Type B pancreatic cell (in vitro differentiated cells): ENCODE results near the gene IL21. TPM values are rescaled to one million over a fixed set of nuclear protein-coding genes. Genes with fewer than 3 reads are reported as not detected.

ENCODE experiments used
- DNase-seq: peaks from one replicate; pipeline ENCODE4 v3.0.0; 2021; ENCODE audit warnings: mixed read lengths; ENCODE audit not compliant: unreplicated experiment; ENCODE audit errors: extremely low spot score
- H3K27ac Mint-ChIP-seq: 2 replicates; pipeline ENCODE4 v1.8.0; 2021; ENCODE audit warnings: mild to moderate bottlenecking, mixed read lengths
- H3K27me3 Mint-ChIP-seq: 2 replicates; pipeline ENCODE4 v1.8.0; 2021; ENCODE audit warnings: mixed read lengths
- H3K36me3 Mint-ChIP-seq: 2 replicates; pipeline ENCODE4 v1.8.0; 2021; ENCODE audit warnings: mixed read lengths
- H3K4me1 Mint-ChIP-seq: one replicate; pipeline ENCODE4 v1.8.0; 2021; ENCODE audit warnings: mixed read lengths; ENCODE audit not compliant: unreplicated experiment
- H3K4me3 Mint-ChIP-seq: 2 replicates; pipeline ENCODE4 v1.8.0; 2021; ENCODE audit warnings: mild to moderate bottlenecking, mixed read lengths
- H3K9me3 Mint-ChIP-seq: 2 replicates; pipeline ENCODE4 v1.8.0; 2021; ENCODE audit warnings: mixed read lengths
- long read RNA-seq: library from polyadenylated mRNA; unstranded; transcript quantifications from one replicate; pipeline ENCODE4 v2.0.0, GENCODE V29; 2020
- total RNA-seq: library from RNA; stranded (reverse); gene quantifications from 2 replicates; pipeline ENCODE4 v1.2.1, GENCODE V29; 2021; ENCODE audit warnings: low replicate concordance
- TF ChIP-seq, protein P1 (sequence below): fragments of 200-600 bp; sonication (generic); conservative IDR thresholded peaks from 2 replicates; pipeline ENCODE4 v1.5.0; 2021; ENCODE audit warnings: antibody characterized with exemption, mild to moderate bottlenecking

Gene IL21
- total RNA-seq, result not detected in 2 replicates
- long read RNA-seq, result 0 reads

- Mint-ChIP-seq H3K9me3 (no peaks in the 10 kb centered on the region), H3K4me1 (no peaks in the 10 kb centered on the region), H3K27ac (no peak within 1 kb of the TSS), H3K36me3 (no peaks in the 10 kb centered on the region), H3K27me3 (no peaks in the 10 kb centered on the region), H3K4me3 (no peak within 1 kb of the TSS)
- no peak for DNase-seq
- TF ChIP-seq, protein P1, sequence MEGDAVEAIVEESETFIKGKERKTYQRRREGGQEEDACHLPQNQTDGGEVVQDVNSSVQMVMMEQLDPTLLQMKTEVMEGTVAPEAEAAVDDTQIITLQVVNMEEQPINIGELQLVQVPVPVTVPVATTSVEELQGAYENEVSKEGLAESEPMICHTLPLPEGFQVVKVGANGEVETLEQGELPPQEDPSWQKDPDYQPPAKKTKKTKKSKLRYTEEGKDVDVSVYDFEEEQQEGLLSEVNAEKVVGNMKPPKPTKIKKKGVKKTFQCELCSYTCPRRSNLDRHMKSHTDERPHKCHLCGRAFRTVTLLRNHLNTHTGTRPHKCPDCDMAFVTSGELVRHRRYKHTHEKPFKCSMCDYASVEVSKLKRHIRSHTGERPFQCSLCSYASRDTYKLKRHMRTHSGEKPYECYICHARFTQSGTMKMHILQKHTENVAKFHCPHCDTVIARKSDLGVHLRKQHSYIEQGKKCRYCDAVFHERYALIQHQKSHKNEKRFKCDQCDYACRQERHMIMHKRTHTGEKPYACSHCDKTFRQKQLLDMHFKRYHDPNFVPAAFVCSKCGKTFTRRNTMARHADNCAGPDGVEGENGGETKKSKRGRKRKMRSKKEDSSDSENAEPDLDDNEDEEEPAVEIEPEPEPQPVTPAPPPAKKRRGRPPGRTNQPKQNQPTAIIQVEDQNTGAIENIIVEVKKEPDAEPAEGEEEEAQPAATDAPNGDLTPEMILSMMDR, result no peak
Observed at GRCh38 chr4:122621016-122621507, at the start of gene IL21. Gene IL21, minus strand, starts transcription at chr4:122621066. Its CDS starts 55 bp downstream, at chr4:122621011.

- Mint-ChIP-seq H3K36me3 (no peaks in the 10 kb centered on the region), H3K27me3 (peaks cover 4% of the 10 kb centered on the region), H3K4me1 (peaks cover 7% of the 10 kb centered on the region), H3K27ac (no peak overlapping the region), H3K4me3 (no peak overlapping the region), H3K9me3 (no peaks in the 10 kb centered on the region)
- DNase-seq, result no peak
- TF ChIP-seq, protein P1, result no peak
Observed at GRCh38 chr4:122669911-122670738, 49.3 kb upstream of the IL21 start.

DNA sequence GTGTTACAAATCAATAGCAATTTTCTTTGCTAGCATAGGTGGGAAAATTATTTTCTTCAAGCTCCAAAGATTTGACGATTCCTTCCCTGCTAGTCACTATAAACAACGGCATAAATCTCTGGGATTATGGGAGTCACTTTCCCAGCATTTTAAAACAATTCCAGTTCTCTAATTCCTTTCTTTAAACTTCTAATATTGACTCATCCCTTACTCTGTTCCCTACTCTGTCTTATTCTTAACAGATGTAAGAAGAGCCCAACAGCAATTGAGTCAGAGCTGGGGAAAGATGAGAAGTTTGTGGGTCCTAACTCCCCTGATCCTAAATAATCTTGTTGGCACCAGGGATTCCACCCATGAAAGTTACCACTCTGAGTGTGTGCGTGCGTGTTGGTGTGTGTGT, 47.4 kb upstream of the IL21 start:
- Mint-ChIP-seq H3K27me3 (peaks cover 5% of the 10 kb centered on the region), H3K4me3 (no peak overlapping the region), H3K27ac (no peak overlapping the region), H3K36me3 (no peaks in the 10 kb centered on the region), H3K4me1 (no peaks in the 10 kb centered on the region), H3K9me3 (no peaks in the 10 kb centered on the region)
- no peak for DNase-seq
- TF ChIP-seq, protein P1, result no peak

DNA sequence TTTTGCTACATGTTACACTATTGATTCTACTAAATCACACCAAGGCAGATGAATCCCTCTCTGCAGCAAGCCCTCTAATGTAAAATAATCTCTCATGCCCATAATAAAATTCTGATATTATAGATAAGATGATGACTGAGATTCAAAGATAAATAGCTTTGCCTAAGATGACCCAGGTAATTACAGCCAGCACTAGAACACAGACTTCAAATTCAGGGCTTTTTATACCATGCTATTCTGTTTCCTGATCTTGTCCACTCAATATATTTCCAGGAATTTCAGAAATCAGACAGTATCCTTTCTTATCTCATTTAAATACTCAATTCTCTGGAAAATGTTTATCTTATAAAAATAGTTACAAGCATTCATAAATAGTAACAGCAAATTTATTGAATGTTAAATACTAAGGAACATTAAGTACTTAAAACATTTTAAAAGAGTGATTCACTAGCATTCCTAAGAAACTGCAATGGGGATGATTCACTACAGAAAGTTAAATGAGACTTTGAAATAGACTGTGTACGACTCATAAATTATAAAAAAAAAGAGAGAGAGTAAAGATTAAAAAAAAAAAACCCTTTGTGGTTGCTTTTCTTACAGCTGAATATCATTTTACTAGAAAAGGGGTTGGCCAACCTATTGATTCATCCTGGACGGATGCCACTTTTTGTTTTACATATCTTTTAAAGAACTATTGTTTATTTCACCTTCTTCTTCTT, 45.8 kb upstream of the IL21 start:
- peaks cover 8% of the 10 kb centered on the region for H3K27me3 Mint-ChIP-seq
- TF ChIP-seq, protein P1, result no peak
- H3K36me3 Mint-ChIP-seq, result no peaks in the 10 kb centered on the region
- no peak for DNase-seq
- H3K4me1 Mint-ChIP-seq, result no peaks in the 10 kb centered on the region
- no peaks in the 10 kb centered on the region for H3K9me3 Mint-ChIP-seq
- no peak overlapping the region for H3K4me3 Mint-ChIP-seq
- no peak overlapping the region for H3K27ac Mint-ChIP-seq

- DNase-seq, result no peak
- Mint-ChIP-seq H3K27ac (no peak overlapping the region), H3K4me3 (no peak overlapping the region), H3K9me3 (no peaks in the 10 kb centered on the region), H3K36me3 (no peaks in the 10 kb centered on the region), H3K27me3 (peaks cover 8% of the 10 kb centered on the region), H3K4me1 (no peaks in the 10 kb centered on the region)
- TF ChIP-seq, protein P1, result no peak
Observed at GRCh38 chr4:122665161-122665929, 44.5 kb upstream of the IL21 start.
